Measurements from ENCODE around the gene MAU2.
"Not testable (repeated sequence)": the region's sequence is repeated elsewhere in the genome, so short reads cannot be mapped to it uniquely, and the experiment has no call there.

The MAU2 gene

GRCh38 chr19:19347401-19348110 lies 26.9 kb downstream of the MAU2 start:
- H3K4me3 ChIP-seq (ENCODE audit: low read length) = no peak overlapping the region
- no peak for TF ChIP-seq ZNF274 (IDR thresholded peaks at IDR 0.05; ENCODE audit: low read depth, low read length)

GRCh38 chr19:19348266-19348665 lies 27.6 kb downstream of the MAU2 start:
- H3K4me3 ChIP-seq (ENCODE audit: low read length) = no peak overlapping the region
- no peak for TF ChIP-seq ZNF274 (IDR thresholded peaks at IDR 0.05; ENCODE audit: low read depth, low read length)

DNA sequence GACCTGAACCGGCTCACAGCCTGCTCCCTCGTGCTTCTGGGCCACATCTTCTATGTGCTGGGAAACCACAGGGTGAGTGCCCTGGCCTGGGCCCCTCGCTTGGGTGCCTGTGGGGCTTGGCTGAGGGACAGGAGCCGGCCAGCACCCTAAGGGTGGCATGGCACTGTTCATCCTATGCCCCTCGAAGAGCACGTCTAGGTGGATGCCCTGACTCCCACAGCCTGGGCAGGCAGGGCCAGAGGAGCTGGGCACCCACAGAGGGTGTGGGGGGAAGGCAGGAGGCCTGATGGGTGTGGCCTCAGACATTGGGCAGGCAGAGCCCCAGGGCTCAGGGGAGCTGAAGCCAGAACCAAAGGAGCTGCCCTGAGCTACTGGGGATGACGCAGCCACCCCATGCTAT lies 28.7 kb downstream of the MAU2 start:
- TF ChIP-seq ZNF274 (IDR thresholded peaks at IDR 0.05; ENCODE audit: low read depth, low read length) = no peak
- no peak overlapping the region for H3K4me3 ChIP-seq (ENCODE audit: low read length)

- H3K4me3 ChIP-seq (ENCODE audit: low read length) = not testable (repeated sequence)
Measured at GRCh38 chr19:19350756-19351155, 30.1 kb downstream of the MAU2 start.

GRCh38 chr19:19352823-19353222 lies 32.2 kb downstream of the MAU2 start:
- H3K4me3 ChIP-seq (ENCODE audit: low read length) = no peak overlapping the region
- TF ChIP-seq ZNF274 (IDR thresholded peaks at IDR 0.05; ENCODE audit: low read depth, low read length) = no peak

DNA sequence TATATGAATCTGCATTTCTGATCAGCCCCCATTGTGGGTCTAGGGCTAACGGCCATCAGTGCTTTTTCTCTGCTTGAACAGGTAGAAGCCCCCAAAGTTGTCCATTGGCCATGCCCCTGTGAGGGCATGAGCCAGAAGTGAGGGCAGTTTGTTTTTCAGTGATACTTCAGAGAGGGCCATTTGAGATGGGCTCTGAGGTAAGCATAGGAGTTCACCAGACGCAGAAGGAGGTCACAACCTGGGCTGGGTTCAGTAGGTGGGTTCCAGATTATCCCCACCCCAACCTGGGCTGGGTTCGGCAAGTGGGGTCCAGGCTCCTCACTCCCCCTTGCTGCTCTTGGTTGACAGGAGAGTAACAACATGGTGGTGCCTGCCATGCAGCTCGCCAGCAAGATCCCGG lies 33.4 kb downstream of the MAU2 start:
- H3K4me3 ChIP-seq (ENCODE audit: low read length) = no peak overlapping the region
- no peak for TF ChIP-seq ZNF274 (IDR thresholded peaks at IDR 0.05; ENCODE audit: low read depth, low read length)

GRCh38 chr19:19354932-19355331 lies 34.3 kb downstream of the MAU2 start:
- no peak for TF ChIP-seq ZNF274 (IDR thresholded peaks at IDR 0.05; ENCODE audit: low read depth, low read length)

DNA sequence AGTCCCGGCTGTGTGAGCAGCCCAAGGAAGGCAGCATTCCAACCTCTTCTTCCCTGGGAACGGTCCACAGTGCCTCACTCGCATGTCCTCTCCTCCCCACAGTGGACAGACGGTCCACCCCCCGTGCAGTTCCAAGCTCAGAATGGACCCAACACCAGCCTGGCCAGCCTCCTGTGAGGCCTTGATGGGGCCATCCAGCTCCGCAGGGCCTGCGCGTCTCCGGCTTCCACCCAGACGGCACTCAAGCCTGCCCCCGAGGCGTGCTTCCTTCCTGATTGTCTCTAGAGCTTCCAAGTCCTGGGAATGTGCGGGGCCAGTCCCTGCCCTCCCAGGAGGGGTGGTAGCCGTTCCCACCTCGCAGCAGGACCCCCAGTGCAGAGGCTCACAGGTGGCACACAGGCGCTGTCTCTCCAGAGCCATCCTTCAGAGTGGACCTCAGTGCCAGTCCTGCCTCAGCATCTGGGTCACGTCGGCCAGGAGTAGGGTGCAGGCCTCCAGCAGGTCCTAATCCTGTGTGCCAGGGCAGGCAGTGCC lies 35.0 kb downstream of the MAU2 start:
- no peak overlapping the region for H3K4me3 ChIP-seq (ENCODE audit: low read length)
- no peak for TF ChIP-seq ZNF274 (IDR thresholded peaks at IDR 0.05; ENCODE audit: low read depth, low read length)

More at GRCh38 chr19:19354932-19355331, 34.3 kb downstream of the MAU2 start:
- no peak overlapping the region for H3K4me3 ChIP-seq (ENCODE audit: low read length)

DNA sequence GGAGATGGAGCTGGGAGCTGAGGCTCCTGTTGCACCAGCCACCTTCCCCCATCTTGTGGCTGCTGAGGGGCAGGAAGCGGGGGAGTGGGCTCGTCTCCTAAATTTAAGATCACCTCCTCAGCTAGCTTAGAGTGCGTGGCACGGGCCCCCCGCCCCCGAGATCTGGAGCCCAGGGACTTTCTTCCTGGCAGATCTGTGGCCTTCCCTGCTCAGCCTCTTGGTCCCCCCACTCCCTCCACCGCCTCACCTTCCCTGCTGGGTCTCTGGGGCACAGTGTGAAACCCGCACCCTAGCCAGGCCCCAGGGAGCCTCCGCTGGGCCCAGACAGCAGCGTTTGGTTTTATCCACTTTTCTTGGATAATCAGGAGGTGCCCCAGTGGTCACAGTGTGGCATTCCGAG lies 35.9 kb downstream of the MAU2 start:
- no peak overlapping the region for H3K4me3 ChIP-seq (ENCODE audit: low read length)
- TF ChIP-seq ZNF274 (IDR thresholded peaks at IDR 0.05; ENCODE audit: low read depth, low read length) = no peak

DNA sequence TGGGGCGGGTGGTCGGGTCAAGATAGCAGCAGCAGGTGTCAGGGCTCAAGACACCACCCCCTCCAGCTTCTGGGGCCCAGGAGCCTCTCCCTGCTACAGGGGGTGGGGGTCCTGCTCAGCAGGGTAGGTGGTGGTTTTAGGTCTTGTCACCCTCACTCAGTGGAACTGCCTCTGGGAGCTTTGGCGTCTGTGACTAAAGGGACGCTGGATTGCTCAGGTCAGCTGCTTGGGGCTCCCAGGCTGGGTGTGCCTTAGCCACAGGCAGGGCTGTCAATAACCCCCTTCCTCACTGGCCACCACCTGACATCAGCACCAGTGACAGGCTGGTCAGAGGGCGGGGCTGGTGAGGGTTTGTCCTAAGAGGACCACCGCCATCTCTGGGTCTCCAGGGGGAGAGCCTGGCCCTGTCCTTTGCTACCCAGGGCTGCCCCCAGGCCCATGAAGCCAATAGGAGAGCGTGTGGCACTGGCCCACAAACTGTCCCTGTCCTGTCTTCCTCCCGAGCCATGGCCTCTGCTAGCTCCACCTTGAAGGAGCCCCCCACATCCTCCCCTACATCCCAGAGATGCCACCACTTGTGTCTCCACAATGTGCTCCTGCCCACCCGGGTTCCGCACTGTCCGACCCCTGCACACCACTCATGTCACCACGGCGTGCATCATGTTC lies 36.4 kb downstream of the MAU2 start:
- TF ChIP-seq ZNF274 (IDR thresholded peaks at IDR 0.05; ENCODE audit: low read depth, low read length) = no peak
- H3K4me3 ChIP-seq (ENCODE audit: low read length) = no peak overlapping the region

DNA sequence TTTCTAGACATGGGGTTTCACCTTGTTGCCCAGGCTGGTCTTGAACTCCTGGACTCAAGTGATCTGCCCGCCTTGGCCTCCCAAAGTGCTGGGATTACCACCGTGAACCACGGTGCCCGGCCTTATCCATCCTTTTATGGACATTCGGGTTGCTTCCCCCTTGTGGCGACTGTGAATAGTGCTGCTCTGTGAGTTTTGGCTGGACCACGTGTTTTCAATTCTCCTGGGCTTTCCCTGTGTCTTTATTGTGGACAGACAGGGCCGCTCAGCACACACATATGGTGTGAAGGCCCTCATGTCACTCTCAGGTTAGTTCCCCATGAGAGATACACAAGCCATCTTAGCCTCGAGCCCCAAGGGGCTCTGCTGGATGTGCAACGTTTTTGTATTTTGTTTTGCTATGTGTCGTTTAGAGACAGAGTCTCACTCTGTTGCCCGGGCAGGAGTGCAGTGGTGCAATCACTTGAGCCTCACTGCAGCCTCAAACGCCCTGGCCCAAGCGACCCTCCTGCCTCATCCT lies 40.5 kb downstream of the MAU2 start:
- H3K4me3 ChIP-seq (ENCODE audit: low read length) = no peak overlapping the region
- TF ChIP-seq ZNF274 (IDR thresholded peaks at IDR 0.05; ENCODE audit: low read depth, low read length) = no peak

DNA sequence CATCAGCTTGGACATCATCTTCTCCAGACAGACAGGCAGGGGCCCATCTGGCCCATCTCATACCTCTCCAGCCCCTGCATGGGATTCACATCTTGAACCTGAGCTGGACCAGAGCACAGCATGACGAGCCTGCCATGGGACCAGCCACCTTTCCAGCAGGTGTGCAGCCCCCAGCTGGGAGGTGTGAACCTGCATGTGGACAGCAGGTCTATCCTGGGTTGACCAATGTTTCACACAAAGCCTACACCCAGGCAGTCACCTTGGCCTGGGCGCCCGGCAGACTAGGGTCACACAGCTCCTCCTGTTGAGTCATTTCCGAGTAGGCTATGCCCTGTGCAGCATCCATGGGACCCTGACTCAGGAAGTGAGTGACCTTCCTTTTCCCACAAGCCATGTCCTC lies 41.4 kb downstream of the MAU2 start:
- no peak for TF ChIP-seq ZNF274 (IDR thresholded peaks at IDR 0.05; ENCODE audit: low read depth, low read length)

GRCh38 chr19:19366434-19367396 lies 46.1 kb downstream of the MAU2 start:
- H3K4me3 ChIP-seq (ENCODE audit: low read length) = no peak overlapping the region
- no peak for TF ChIP-seq ZNF274 (IDR thresholded peaks at IDR 0.05; ENCODE audit: low read depth, low read length)

More for the DNA sequence above, 41.4 kb downstream of the MAU2 start:
- no peak overlapping the region for H3K4me3 ChIP-seq (ENCODE audit: low read length)

DNA sequence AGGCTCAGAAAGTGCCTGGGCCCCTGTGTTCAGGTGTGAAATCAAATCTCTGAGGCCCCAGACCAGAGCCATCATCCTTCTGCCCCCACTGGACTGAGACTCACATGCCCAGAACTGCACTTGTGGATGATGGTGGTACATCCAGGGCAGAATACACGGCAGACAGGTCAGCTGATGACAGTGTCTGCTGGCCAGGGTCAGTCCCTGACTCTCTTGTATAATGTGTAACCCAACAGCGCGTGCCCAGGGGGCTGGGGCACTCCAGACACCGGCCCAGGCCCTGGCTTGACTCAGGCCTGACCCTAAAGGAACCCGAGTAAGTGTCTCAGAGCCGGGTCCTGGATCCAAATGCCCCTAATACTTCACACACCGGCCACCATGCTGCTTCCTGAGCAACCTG lies 47.5 kb downstream of the MAU2 start:
- no peak for TF ChIP-seq ZNF274 (IDR thresholded peaks at IDR 0.05; ENCODE audit: low read depth, low read length)
- no peak overlapping the region for H3K4me3 ChIP-seq (ENCODE audit: low read length)

Measured in GM08714 (cell line).